Coronary artery (tissue), 2 donors: ENCODE results near the gene AGBL4.
A peak's percentile ranks its signal among the peaks of the same experiment; 100 is the strongest.

ENCODE experiments used
- DNase-seq: peaks from one replicate; pipeline ENCODE4 v3.0.0-alpha.2; 2017; ENCODE audit warnings: low spot score
- H3K27ac ChIP-seq, 2 donors: fragments of 200-600 bp; sonication (generic); one replicate each; pipeline ENCODE4 v1.5.1; 2016 to 2019
- H3K4me3 ChIP-seq: fragments of 200-600 bp; sonication (generic); 2 replicates; pipeline ENCODE4 v1.5.1; 2016; ENCODE audit warnings: mild to moderate bottlenecking, moderate library complexity
- TF ChIP-seq, protein P1 (sequence below): fragments of 200-600 bp; sonication (generic); IDR thresholded peaks from one replicate; pipeline ENCODE4 v1.5.1; 2019; ENCODE audit warnings: antibody characterized with exemption

Gene AGBL4

DNA sequence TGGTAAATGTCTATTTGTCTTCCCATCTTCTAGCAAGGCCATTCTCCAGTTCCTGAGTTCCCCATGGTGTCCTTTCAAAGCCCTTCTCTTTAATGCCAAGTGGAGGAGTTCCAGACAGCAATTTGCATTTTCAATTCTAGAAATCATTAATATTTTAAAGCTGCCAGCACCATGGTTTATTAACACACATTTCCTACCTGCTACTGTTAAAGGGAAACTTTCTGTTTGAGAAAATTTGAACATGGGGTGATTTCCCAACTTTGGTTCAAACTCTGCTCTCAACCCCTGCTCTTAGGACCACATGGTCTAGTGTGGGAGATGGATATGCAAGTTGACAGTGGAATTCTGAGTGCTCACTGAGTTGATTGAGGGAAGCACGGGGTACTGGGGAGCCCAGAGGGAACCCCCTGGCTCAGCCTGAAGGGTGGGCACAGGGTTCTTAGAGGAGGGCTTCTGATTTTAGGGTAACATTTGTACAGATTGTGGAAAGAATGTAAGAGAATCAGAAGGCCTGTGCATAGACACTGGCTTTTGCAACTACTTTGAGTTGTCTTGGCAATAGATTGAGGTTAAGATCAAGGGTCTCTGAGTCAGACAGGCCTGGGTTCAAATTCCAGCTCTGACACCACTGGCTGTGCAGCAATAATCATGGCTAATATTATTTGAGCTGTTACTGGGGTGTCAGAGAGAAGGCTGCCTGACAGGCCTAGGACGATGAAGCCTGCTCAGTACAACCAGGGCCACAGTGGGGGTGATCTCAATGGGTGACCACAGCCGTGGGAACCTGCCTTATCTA, 1344.8 kb downstream of the AGBL4 start:
- no peak overlapping the region for H3K4me3 ChIP-seq
- no peak for DNase-seq
- peak overlapping the region in 1 of 2 donors; percentile 5 for H3K27ac ChIP-seq
- TF ChIP-seq, protein P1, sequence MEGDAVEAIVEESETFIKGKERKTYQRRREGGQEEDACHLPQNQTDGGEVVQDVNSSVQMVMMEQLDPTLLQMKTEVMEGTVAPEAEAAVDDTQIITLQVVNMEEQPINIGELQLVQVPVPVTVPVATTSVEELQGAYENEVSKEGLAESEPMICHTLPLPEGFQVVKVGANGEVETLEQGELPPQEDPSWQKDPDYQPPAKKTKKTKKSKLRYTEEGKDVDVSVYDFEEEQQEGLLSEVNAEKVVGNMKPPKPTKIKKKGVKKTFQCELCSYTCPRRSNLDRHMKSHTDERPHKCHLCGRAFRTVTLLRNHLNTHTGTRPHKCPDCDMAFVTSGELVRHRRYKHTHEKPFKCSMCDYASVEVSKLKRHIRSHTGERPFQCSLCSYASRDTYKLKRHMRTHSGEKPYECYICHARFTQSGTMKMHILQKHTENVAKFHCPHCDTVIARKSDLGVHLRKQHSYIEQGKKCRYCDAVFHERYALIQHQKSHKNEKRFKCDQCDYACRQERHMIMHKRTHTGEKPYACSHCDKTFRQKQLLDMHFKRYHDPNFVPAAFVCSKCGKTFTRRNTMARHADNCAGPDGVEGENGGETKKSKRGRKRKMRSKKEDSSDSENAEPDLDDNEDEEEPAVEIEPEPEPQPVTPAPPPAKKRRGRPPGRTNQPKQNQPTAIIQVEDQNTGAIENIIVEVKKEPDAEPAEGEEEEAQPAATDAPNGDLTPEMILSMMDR = no peak

DNA sequence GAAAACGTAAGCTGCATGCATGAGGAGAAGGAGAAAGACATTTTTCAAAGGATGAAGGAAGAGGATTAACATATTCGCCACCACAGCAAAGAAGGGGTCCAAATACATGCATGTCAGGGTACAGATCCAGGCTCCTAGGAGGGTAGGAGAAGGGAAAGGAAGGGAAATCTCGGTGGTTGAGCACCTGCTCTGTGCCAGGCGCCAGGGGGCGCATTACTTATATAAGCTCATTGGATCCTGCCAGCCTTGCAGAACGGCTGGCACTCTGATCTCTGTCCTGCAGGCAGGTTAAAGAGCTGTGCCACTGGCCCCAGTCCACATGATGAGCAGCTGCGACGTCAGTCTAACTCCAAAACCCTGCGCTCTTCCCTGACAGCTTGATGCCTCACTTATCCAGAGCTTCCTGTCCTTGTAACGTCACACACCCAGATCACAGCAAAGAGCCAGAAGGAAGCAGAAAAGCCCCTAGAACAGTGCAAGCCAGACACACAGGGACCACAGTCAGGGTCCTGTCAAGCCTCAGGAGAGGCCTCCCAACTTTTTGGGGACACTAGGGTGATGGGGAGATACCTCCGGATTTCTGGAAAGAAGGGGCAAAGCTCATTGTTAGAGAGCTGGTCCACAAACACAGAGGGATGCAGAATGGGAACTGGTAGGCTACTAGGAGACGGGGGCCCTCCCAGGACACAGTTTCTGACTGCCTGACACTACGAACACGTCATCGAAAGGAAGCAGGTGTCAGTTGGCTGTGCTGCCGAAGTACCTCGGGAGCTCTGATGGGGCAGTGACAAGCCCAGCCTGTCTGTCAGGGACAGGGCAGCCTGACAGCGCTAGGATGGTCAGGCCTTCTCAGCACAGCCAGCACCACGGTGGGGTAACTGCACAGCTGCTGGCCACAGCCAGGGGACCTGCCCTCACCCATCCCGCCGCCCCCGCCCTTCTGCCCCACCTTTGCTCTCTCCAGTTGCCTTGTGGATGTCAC, 1346.2 kb downstream of the AGBL4 start:
- TF ChIP-seq, protein P1 = peak; percentile 58

DNA sequence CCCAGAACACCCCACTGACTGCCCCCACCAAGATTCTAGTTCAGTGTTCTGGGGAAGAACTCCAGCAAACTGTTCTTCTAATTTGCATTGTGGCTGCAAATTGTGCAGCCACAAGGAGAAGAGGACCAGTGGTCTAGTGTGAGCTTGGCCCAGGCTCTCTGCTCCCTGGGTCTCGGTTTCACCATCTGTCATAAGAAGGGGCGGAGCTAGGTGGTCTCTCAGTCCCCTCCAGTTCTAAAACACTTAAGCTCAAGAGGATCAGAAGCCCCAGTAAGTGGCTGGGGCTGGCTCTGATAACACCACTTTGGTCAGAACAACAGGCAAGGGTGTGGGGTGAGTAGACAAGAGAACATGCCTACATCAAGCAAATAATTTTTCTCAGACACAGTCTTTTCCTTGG, 1346.9 kb downstream of the AGBL4 start:
- Histone ChIP-seq H3K27ac (no peak overlapping the region), H3K4me3 (no peak overlapping the region)
- no peak for DNase-seq
- TF ChIP-seq, protein P1 = no peak

More for the DNA sequence above, 1346.2 kb downstream of the AGBL4 start:
- no peak overlapping the region for H3K4me3 ChIP-seq
- no peak overlapping the region for H3K27ac ChIP-seq
- no peak for DNase-seq

DNA sequence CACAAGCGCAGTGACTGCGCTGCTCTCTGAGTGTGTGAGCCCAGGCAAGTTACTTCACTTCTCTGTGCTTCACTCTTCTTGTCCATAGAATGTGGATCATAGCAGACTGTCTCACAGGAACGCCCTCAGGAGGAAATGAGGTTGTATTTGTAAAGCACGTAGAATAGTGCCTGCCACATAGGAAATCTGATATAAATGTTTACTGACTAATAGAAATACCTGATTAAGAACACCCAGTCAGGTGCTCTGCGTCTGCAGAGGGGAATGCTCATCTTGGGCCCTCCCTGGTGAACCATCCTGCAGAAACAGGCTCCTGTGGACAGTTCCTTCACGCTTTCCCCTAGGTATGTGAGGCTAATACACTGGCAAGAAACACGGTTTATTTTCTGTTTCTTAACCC, 1347.4 kb downstream of the AGBL4 start:
- no peak overlapping the region for H3K4me3 ChIP-seq
- DNase-seq = no peak
- H3K27ac ChIP-seq = no peak overlapping the region
- TF ChIP-seq, protein P1 = no peak

DNA sequence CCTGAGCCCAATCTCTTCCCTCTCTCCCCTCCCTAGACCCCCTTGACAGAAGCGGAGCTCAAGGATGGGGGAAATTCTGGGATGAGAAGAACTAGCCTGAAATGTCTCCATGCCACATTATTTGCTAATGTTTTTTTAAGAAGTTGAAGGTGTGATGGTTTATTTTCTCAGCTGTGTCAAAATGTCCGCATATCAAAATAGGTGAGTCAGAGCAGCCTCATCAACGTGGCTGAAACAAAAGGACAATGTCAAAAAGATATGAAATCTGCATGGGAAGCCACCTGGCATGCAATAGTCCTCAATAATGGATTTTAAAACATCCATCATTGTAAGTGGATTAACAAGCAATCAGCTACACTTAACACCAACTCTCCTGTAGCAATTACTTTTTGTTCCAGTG, 1348.5 kb downstream of the AGBL4 start:
- DNase-seq = no peak
- TF ChIP-seq, protein P1 = no peak
- Histone ChIP-seq H3K4me3 (no peak overlapping the region), H3K27ac (no peak overlapping the region)

DNA sequence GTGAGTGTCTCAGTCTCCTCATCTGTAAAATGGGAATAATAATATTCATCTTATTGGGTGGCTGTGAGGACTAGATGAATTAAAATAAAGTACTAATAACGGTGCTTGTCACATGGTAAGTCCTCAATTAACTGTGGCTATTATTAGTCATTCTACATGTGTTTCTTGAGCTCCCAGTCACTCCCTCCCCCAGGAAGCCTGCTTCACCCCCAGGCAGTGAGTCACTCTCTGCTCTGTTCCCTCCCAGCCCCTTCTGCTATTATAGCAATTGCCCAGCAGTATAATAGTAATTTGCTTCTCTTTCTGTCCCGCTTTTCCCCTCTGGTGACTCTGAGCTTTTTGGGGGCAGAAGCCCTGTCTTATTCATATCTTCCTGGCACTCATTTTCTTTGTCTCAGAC, 1349.1 kb downstream of the AGBL4 start:
- Histone ChIP-seq H3K4me3 (no peak overlapping the region), H3K27ac (no peak overlapping the region)
- TF ChIP-seq, protein P1 = no peak
- no peak for DNase-seq
